DMS 273 (cell line): ENCODE data around the gene FOXA2.

Experiments
- DNase-seq: peaks from one replicate; lab custom pipeline; 2025; ENCODE audit not compliant: unreplicated experiment; lab: John Stamatoyannopoulos, UW

FOXA2 gene

DNA sequence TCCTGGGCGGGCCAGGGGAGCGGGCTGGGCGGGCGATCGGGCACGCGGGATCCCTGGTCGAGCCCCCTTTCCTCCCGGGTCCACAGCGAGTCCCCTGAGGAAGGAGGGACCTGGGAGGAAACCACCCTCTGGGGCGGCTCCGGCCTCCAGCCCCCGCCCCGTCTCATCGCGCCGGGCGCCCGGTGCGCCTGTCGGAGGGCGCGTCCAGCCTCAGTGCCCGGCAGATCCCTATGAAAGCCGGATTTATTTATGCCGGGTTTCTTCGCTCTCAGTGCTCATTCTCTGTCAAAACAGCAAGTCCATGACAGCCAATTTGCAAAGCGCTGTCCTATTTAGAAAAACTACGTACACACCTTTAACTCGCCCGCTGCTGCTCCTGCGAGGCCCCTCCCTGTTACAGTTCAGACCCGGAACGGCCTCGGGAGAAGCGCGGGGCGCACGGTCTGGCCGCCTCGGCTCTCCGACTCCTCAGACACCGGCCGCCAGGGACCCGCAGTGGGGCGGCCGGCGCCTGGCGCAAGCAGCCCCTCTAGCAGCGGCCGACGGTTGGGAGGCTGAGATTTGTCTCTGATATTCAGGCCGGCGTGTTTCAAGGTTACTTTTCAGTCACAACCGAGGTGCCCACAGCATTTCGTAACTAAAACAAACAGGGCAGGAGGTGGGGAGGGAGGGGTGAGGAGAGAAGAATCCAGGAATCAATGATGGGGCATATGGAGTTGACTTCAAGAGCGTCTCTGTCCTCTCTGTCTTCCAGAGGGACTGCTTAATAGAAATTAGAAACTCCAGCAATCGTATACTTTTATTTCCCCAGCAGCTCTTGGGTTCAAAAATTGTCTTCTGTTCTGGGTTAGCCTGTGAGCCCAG is 782 bp upstream of the FOXA2 start:
- DNase-seq, result peak; percentile 19

GRCh38 chr20:22583773-22584521 is 425 bp downstream of the FOXA2 start:
- DNase-seq, result peak; percentile 4

DNA sequence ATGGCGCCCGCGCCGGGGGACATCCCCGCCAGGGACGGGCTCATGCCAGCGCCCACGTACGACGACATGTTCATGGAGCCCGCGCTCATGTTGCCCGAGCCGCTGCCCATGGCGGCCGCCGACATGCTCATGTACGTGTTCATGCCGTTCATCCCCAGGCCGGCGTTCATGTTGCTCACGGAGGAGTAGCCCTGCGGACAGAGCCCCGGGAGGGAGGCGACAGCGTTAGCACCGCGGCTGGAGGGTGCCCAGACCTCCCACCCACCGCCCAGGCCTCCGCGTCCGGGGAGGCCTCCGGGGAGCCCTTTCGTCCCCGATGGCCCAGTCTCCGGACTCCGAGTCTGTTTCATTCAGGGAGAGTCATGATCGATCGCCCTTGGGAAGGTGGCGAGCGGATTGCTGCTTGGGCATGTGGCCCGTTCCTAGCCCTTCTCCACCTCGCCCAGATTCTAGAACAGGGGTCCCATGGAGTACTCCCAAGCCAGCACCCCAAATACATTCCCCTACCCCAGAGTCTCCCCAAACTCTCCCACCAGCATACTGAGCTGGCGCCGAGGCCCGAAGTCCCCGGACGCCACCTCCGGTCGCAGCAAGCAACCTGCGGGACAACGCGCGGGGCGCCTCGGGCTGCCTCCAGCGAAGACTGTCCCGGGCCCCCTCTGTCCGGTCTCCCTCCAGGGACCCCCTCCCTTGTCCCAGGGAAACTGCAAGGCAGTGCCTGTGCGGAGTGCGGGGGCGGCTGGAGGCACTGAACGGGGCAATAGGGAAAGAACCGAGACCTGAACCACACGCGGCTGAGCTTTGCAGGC is 1.2 kb downstream of the FOXA2 start:
- no peak for DNase-seq

- DNase-seq, result no peak
Measured at GRCh38 chr20:22582386-22582963, 1.9 kb downstream of the FOXA2 start.

GRCh38 chr20:22581437-22582385 is 2.7 kb downstream of the FOXA2 start:
- DNase-seq, result no peak

DNA sequence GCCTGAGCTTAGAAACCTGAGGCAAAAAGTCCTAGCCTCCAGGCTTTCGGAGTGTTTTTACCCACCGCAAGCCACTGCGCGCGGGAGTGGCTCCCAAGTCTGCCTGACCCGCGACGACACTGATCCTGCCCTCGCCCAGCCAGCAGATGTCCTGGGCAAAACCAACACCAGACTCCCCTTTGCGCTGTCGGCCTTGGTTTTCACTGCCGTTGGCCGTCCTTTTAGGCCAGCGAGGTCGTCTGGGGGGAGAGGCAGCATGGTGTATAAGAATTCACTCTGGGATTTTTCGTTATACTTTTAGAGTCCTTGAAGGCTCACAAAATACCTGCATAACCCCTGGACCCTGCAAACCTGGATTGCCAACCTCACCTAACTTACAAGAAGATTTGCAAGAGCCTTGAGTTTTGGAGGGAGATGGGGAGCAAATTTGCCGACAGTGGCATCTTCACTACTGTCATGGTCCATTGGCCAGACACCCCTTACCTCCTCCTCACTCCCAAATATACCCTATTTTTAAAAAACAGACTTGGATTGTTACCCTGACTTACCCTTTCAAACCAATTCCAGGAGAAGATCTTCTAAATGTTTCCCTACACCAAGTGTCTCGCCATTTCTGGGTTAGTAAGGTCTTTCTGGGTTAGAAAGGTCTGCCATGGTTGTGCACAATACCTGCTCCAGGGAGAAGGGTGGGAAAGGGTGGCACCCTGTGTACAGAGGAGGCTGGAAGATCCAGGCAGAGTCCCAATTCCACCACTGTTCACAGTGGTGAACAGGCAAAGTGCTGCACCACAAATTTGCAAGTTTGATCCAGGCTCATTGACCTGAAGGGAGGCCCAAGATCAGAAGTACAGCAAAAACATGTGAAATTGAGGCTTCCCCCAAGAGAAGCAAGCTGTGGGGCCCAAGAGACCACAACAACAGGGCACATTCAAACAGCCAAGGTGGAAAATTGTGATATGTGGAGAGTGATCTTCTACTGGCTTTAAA is 4.4 kb downstream of the FOXA2 start:
- no peak for DNase-seq

DNA sequence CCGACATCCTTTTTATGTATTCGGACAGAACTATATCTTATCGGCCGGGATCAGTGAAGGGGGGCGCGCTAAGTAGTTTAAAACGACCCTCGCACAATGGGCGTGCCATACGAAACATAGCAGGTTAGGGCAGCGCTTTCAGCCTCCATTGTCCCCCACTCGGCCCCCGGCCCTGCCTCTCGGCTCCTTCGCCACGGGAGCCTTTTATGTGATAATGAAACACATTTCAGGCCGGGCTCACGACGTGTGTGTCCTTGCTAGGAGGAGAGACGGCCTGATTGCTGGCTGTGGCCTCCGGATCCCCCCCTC is 5.3 kb downstream of the FOXA2 start:
- DNase-seq, result no peak

- DNase-seq, result no peak
Measured at GRCh38 chr20:22578221-22579118, 5.9 kb downstream of the FOXA2 start.

- no peak for DNase-seq
Measured at GRCh38 chr20:22577515-22578220, 6.7 kb downstream of the FOXA2 start.

DNA sequence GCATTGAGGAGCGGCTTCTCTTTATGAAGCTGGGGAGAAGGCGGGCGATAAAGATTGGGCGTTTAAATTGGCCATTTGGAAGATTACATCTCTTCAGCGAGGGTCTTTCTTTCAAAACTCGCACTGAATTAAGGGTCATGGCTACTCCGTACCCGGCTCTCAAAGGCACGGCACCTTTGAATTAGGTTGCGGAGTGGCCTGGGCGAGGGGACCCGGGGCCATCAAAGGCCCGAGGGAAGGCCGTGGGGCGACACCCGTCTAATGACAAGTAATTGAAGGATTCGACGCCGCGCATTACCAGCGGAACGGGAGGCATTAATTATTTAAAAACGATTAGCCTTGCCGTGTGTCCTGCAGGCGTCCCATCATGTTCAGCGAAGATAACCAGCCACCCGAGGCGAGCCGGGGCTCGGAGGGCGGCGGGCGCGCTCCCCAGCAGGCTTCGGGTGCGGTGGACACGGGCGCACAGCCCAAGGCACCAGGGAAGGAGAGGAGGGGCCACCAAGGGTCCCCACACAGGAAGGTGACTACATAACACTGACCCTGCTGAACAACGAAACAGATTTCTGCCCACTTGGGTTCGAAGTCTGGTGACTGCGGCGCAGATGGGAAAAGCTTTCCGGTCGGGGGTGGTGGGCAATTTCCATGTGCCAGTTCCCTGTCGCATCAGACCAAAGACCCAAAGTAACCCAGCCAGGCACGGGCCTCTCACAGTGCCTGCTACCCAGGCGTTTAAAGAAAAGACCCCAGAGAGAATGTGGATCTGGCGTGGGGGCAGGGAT is 7.4 kb downstream of the FOXA2 start:
- DNase-seq, result no peak

DNA sequence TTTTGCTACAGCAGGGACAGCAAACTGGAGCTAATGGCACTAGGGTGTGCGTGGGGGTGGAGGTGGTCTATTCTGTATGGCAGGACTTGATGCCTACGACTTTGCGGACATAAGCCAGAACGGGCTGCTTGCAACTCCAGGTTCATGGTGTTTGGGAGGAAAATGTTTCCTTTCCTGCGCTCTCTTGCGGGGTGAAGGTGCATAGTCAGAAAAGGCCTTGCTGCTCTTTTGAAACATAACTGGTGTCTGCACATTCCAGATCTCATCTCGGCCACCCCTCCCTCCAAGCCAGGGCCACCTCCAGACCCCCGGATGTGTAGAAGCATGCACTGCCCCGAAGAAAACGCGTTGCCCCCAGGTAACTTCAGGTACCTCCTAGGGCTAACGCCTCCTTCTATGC is 8.1 kb downstream of the FOXA2 start:
- no peak for DNase-seq

DNA sequence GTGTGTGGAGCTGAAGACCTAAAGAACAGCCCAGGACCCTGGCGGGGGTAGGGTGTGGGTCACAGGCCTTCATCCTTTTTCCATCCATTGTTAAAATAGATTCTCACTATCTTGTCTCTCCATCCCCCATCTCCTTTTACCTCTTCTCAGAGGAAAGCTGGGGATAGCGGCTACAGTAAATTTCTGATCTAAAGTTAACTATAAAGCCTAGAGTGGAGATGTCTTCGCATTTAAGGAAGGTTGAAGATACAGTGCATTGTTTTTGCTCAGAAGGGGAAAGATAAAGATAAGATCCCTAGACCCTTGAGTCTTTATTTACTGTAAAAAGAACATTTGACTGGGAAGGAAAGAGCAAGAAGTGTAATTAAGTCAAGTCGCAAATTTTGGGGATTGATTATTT is 8.6 kb downstream of the FOXA2 start:
- no peak for DNase-seq

DNA sequence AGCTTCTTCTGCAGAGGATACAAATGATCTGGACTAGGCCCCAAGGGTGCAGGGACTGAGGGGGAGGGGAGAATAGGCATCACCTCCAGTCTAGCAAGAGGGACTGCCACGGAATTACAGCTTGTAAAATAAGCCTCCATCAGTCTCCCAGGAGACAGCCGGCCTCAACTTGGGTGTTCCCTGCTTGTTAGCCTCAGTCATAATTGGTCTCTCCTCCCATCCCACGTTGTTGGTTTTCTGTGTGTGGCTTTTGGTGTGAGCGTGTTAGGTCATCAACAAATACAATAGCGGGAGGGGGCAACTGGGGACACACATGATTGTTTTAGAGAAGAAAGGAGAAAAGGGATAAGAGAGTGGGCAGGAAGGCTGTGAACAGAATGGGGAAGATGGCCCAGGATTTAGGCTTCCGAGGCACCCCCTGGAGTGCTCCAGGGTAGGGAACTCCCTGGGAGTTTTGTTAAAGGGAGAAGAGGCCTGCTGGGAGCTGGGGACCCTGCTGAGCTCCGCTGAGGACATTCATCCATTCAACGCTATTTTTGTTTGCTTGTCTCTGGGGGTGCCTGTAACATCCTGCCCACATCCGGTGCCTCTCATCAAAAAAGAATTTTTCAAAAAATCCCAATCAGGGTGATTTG is 9.2 kb downstream of the FOXA2 start:
- no peak for DNase-seq

DNA sequence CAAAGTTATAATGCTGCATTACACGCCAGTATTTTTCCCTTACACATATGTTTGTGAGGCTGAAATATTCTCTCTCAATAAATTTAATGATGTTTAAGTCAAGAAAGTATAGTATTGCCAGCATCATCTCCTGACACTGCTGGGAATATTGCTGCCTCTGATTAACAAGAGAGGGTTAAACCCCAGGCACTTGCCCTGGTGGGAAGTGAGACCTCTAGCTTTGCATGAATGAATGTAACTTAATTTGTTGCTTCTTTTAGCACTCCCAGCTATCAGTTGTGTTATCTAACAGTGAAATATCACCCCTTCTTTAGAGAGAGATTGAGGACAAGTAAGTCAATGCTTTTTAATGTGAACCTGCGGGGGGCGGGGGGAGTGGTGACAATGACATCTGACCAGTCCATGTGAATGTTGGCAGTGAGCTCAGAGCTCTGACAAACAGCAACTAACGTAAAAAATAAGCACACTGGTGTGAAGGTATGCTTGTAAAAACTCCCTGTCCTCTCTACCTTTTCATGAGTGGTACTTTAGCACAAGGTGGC is 9.8 kb downstream of the FOXA2 start:
- no peak for DNase-seq

DNA sequence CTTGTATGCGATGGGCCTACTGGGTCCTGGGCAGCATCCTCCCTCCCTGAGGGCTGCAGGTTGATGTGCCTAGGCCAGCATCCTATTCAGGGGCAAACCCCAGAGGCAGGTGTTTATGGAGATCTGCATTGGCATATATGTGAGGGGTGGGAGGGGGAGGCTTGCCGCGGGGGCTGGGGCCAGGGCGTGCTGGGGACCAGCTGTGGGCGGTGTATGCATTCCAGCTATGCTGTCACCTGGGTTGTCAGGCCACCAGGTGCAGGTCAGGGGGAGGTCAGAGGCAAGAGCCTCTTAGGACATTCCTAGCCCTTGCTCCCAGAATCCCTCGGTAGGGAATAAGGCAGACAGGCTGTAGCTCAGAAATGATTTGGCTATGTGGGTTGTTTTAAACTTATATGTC is 11.9 kb downstream of the FOXA2 start:
- DNase-seq, result no peak

DNA sequence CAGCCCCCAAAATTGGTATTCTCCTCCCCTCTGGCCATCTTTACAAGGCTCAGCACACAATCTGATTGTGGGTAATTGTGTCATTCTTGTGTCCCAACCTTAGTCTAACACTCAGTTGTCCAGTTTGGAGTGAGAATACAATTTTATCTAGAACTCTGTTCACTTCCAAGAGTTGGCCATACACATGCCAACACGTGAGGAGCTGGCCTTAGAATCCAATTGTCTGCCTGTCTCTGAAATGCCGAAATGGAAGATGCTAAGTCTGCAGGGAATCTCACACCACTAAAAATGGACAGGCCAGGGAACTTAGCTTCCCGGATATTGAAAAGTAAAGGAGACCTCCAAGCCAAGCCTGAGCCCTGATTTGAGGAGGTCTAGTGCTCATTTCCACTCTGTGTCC is 12.3 kb downstream of the FOXA2 start:
- DNase-seq, result no peak
